GM12872 (cell line): ENCODE measurements around the gene UNC13B.

Experiments used
- CTCF ChIP-seq: IDR thresholded peaks from 3 replicates; pipeline ENCODE4 v1.5.1; 2011; ENCODE audit warnings: low read depth, mild to moderate bottlenecking, low read length, moderate library complexity; ENCODE audit not compliant: insufficient read depth

The UNC13B gene

GRCh38 chr9:35416098-35416427 is 254.3 kb downstream of the UNC13B start:
- no peak for TF ChIP-seq CTCF

DNA sequence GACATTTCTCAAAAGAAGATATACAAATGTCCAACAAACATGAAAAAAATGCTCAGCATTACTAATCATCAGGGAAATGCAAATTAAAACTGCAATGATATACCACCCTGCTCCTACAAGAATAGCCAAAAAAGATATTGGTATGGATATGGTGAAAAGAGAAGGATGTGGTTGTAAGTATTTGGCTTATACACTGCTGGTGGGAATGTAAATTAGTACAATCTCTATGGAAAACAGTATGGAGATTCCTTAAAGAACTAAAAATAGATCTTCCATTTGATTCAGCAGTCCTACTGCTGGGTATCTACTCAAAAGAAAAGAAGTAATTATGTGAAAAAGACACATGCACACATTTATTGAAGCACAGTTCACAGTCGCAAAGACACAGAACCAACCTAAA is 260.5 kb downstream of the UNC13B start:
- no peak for TF ChIP-seq CTCF

- TF ChIP-seq CTCF: no peak
Observed at GRCh38 chr9:35422753-35423152, 260.9 kb downstream of the UNC13B start.

GRCh38 chr9:35423499-35423898 is 261.7 kb downstream of the UNC13B start:
- TF ChIP-seq CTCF: no peak

DNA sequence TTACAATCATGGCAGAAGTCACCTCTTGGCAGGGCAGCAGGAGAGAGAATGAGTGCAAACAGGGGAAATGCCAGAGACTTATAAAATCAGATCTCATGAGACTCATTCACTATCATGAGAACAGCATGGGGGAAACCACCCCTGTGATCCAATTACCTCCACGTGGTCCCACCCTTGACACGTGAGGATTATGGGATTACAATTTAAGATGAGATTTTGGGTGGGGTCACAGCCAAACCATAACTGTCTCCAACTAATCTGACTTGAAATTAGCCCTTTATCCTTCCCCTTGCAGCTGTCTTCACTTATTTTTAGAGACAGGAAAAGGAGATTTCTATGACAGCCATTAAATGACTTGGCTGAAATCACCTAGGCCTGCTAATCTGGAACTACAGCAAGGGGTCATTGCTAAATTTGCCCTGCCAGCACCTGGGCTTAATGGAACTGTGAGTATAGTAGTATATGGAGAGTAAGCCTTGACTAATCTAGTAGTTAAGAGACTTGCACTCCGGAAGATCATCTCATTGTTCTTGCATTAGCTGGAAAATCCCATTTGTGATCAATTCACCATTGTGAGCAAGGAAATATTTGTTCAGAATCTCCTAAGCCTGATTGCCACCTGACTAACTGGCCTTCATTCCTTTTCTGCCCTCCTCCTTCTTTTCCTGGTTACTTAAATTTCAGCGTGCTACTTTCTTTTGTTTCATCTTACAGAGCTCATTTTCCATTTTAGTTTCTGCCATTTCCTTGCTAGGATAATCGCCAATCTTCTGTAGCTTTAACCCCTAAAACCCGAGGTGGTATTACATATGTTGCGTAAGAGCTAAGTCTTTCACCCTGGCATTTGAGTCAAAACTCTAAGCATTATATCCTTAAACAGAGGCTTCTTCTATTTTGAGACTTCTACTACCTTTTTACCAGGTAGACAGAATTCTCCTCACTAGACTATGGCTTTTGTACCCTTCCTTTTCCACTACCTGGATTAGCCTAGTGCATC is 262.8 kb downstream of the UNC13B start:
- TF ChIP-seq CTCF: no peak

- TF ChIP-seq CTCF: no peak
Observed at GRCh38 chr9:35426627-35427026, 264.8 kb downstream of the UNC13B start.

GRCh38 chr9:35431467-35431866 is 269.7 kb downstream of the UNC13B start:
- no peak for TF ChIP-seq CTCF
